Right renal cortex interstitium (tissue), 3 donors: ENCODE data around the gene TPGS1. TPM values are rescaled to one million over a fixed set of nuclear protein-coding genes. Genes with fewer than 3 reads are reported as not detected.

Experiments used
- DNase-seq, 3 donors: peaks; one replicate each; pipeline ENCODE4 v3.0.0-alpha.2; 2013; ENCODE audit warnings: low read depth in 3 of 3, low spot score in 2 of 3
- polyA plus RNA-seq, 3 donors: library from polyadenylated mRNA; unstranded; fragments of 120-200 nt; gene quantifications; one replicate each; pipeline ENCODE4 v1.2.1, GENCODE V29; 2013; ENCODE audit not compliant: insufficient read length in 3 of 3

The TPGS1 gene
- polyA plus RNA-seq, 3 donors, result 4.3 to 6.7 (median 5.8) TPM

DNA sequence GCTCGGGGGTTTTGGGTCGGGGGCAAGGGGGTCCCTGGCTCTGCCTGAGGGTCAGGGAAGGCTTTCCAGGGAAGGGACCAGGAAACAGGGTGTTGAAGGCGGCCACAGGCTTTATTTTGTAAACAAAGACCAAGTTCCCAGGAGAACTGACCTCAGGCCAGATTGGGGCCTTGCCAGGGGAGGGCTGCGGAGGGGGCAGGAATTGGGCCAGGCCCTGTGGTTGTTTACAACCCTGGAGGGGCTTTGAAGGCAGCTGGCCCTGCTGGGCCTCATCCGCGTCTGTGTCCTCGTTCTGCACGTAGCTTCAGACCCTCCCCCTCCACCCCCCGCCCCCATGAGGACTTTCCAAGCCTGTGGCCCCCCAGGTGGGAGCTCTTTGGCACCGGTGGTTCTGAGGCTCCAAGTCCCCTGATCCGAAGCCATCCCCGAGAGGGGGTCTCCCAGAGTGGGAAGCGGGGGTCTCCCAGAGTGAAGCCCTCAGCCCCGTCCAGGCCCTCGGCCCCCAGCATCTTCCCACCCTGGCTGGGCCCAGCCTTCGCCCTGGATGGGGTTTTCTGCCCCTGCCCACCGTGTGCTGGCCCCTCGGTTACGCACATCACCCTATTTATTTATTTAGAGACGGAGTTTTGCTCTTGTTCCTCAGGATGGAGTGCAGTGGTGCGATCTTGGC lies 51.6 kb downstream of the TPGS1 start:
- no peak for DNase-seq

DNA sequence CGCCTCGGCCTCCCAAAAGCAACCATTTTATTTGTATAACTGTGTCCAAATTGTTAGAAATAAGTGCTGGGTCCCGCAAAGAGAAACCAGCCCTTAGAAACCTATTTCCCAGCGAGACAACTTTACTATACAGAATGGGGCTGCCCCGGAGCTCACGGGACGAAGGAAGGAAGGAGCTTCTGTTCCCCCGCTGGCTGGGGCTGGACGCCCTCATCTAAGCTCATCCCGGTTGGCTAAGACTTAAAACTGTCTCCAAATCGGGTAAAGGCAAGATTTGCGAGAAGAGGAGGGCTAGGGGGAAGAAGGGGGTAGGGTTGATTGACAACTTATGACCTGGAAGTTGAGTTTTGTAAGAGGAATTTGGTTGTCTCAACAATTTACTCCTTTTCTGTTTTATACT lies 52.8 kb downstream of the TPGS1 start:
- no peak for DNase-seq

DNA sequence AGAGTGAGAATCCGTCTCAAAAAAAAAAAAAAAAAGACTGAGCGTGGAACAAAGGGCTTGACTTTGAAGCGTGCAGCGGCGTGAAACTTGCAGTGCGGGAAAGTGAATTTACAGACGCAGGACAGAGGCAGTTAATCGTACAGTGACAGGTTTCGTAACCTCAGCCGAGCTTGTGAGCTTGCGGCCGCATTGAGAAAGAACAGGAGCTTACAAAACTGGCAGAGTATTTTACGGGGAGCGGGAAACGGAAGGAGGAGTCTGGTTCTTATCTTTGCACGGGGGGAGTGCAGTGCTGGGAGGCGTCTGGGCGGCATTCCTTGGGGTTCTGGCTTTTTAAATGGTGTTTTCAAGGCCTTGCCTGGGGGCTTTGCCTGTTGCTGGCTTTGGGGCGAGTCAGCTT lies 59.1 kb downstream of the TPGS1 start:
- no peak for DNase-seq

DNA sequence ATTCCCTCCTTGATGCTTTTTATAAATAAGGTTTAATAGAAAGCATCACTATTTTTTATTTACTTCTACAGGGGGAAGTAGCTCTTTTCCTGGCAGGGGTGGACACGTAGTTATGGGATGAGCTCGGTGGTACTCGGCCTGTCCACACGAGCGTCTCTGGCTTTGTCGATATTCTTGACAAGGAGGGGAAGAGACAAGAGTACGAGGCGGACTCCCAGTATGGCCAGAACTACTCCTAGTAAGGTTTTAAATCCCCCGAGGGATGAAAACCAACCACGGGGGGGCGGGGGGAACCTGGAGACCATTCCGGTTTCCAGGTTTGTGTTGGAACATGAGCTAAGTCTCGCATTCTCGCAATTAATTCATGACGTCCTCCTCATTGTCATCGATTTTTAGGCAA lies 59.5 kb downstream of the TPGS1 start:
- DNase-seq, result no peak

DNA sequence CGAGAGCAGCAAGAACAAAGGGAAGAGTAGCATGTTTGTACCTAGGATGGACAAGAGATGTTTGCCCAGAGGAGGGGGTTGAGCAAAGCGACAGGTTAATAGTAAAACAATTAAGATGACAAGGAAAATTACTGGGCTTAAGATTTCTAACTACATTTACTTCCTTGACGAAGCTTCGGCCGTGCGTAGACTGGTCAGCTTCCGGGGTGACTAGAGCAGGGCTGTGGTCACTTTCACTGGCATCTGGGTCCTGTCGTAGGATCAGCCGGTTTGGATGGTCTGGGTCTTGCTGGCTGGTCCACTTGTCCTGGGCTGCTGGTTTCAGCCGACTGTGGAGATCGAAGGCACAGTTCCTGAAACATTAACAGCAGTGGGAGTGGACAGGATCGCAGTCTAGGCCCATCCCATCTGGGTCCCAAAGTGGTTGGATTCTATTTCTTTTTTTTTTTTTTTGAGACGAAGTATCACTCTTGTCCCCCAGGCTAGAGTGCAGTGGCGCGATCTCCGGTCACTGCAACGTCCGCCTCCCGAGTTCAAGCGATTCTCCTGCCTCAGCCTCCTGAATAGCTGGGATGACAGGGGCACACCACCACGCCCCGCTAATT lies 60.1 kb downstream of the TPGS1 start:
- DNase-seq, result no peak

Other genes with a start within 250 kb of the TPGS1 start
- gene PLPP2, start 216.1 kb upstream of the TPGS1 start, polyA plus RNA-seq, result 1 to 10 TPM; 2.3 to 3.0 (median 2.7) TPM
- 10 to 100 TPM; 19.5 to 24.0 (median 22.0) TPM for gene MIER2, start 162.7 kb upstream of the TPGS1 start, polyA plus RNA-seq
- gene C2CD4C, start 98.3 kb upstream of the TPGS1 start, polyA plus RNA-seq, result 1 to 10 TPM; 1.1 to 1.4 (median 1.2) TPM
- 10 to 100 TPM; 21.5 to 25.9 (median 21.5) TPM for gene SHC2, start 46.5 kb upstream of the TPGS1 start, polyA plus RNA-seq
- gene MADCAM1, start 11.0 kb upstream of the TPGS1 start, polyA plus RNA-seq, result 1 to 10 TPM; 2.3 to 3.9 (median 2.3) TPM
- gene CDC34, start 24.3 kb downstream of the TPGS1 start, polyA plus RNA-seq, result 10 to 100 TPM; 53.8 to 68.8 (median 55.4) TPM
- under 1 TPM in 1 of 3 donors, not detected in 2; 0.12 TPM for gene GZMM, start 36.6 kb downstream of the TPGS1 start, polyA plus RNA-seq
- gene BSG, start 65.1 kb downstream of the TPGS1 start, polyA plus RNA-seq, result 100 to 1,000 TPM; 377 to 439 (median 378) TPM
- under 1 TPM; 0.17 to 0.25 (median 0.24) TPM for gene HCN2, start 82.4 kb downstream of the TPGS1 start, polyA plus RNA-seq
- 10 to 100 TPM; 55.5 to 58.1 (median 56.1) TPM for gene POLRMT, start 126.0 kb downstream of the TPGS1 start, polyA plus RNA-seq
- gene FGF22, start 132.4 kb downstream of the TPGS1 start, polyA plus RNA-seq, result under 1 TPM; 0.32 to 0.42 (median 0.35) TPM
- gene RNF126, start 155.7 kb downstream of the TPGS1 start, polyA plus RNA-seq, result 10 to 100 TPM; 18.8 to 22.9 (median 21.4) TPM
- gene FSTL3, start 168.9 kb downstream of the TPGS1 start, polyA plus RNA-seq, result 10 to 100 TPM; 15.1 to 16.2 (median 16.2) TPM
- gene PRSS57, start 188.0 kb downstream of the TPGS1 start, polyA plus RNA-seq, result under 1 TPM; 0.13 to 0.19 (median 0.15) TPM
- 10 to 100 TPM; 62.7 to 78.6 (median 77.9) TPM for gene PALM, start 201.4 kb downstream of the TPGS1 start, polyA plus RNA-seq
- gene MISP, start 243.6 kb downstream of the TPGS1 start, polyA plus RNA-seq, result 1 to 10 TPM; 6.4 to 7.6 (median 6.5) TPM